HG03196 (cell line): ENCODE measurements around the gene GTF2H3.

Source experiments
- ATAC-seq: cut with Tn5 transposase; IDR thresholded peaks from one replicate; pipeline ENCODE4 v1.9.1; 2021; ENCODE audit not compliant: unreplicated experiment

GTF2H3 gene

GRCh38 chr12:123705935-123706334 is 72.3 kb downstream of the GTF2H3 start:
- ATAC-seq = no peak

GRCh38 chr12:123707466-123707865 is 73.8 kb downstream of the GTF2H3 start:
- no peak for ATAC-seq
